OCI-LY1 (cell line): ENCODE data around the gene SNTG2.

Source experiments
- CTCF ChIP-seq: fragments of 200-600 bp; sonication (generic), shearing (Covaris generic); IDR thresholded peaks from 2 replicates; pipeline ENCODE4 v1.5.1; 2017; ENCODE audit warnings: mild to moderate bottlenecking, antibody characterized with exemption, low read length, moderate library complexity, mixed read lengths
- EZH2 ChIP-seq: fragments of 200-600 bp; sonication (generic), shearing (Covaris generic); IDR thresholded peaks from 2 replicates; pipeline ENCODE4 v1.8.0; 2017; ENCODE audit warnings: borderline replicate concordance, mixed run types, mild to moderate bottlenecking, antibody characterized with exemption, low read length, moderate library complexity, mixed read lengths

- TF ChIP-seq CTCF (no peak), EZH2 (no peak)
Measured at GRCh38 chr2:1306687-1307516, 356.3 kb downstream of the SNTG2 start.
